HK-2 (cell line): ENCODE data around the gene CDKL5.

Source experiments
- DNase-seq: peaks from one replicate; pipeline ENCODE4 v3.0.0-alpha.2; 2018; ENCODE audit not compliant: unreplicated experiment

CDKL5 gene

GRCh38 chrX:18649498-18649951 is 224.1 kb downstream of the CDKL5 start:
- DNase-seq = no peak

GRCh38 chrX:18650662-18651061 is 225.3 kb downstream of the CDKL5 start:
- no peak for DNase-seq

GRCh38 chrX:18652636-18653035 is 227.2 kb downstream of the CDKL5 start:
- DNase-seq = no peak

- DNase-seq = no peak
Measured at GRCh38 chrX:18654875-18655836, 229.7 kb downstream of the CDKL5 start.

GRCh38 chrX:18661273-18661672 is 235.9 kb downstream of the CDKL5 start:
- no peak for DNase-seq

GRCh38 chrX:18664947-18665346 is 239.5 kb downstream of the CDKL5 start:
- DNase-seq = no peak

GRCh38 chrX:18666614-18667013 is 241.2 kb downstream of the CDKL5 start:
- no peak for DNase-seq

GRCh38 chrX:18668071-18668835 is 242.8 kb downstream of the CDKL5 start:
- no peak for DNase-seq

GRCh38 chrX:18672008-18672407 is 246.6 kb downstream of the CDKL5 start, which contains the start of gene RS1:
TSS of gene RS1 (minus strand) at chrX:18672108. CDS start at chrX:18672068, 40 bp downstream.
- no peak for DNase-seq

- peak; percentile 21 for DNase-seq
Measured at GRCh38 chrX:18674417-18674787, 249.0 kb downstream of the CDKL5 start.

- peak; percentile 83 for DNase-seq
Measured at GRCh38 chrX:18674788-18675735, 249.7 kb downstream of the CDKL5 start.

GRCh38 chrX:18676050-18676449 is 250.6 kb downstream of the CDKL5 start:
- no peak for DNase-seq

- no peak for DNase-seq
Measured at GRCh38 chrX:18676470-18676869, 251.1 kb downstream of the CDKL5 start.

GRCh38 chrX:18677161-18677869 is 251.9 kb downstream of the CDKL5 start:
- no peak for DNase-seq

- no peak for DNase-seq
Measured at GRCh38 chrX:18681996-18682395, 256.6 kb downstream of the CDKL5 start.

- no peak for DNase-seq
Measured at GRCh38 chrX:18682979-18683387, 257.6 kb downstream of the CDKL5 start.

GRCh38 chrX:18687856-18688495 is 262.6 kb downstream of the CDKL5 start:
- DNase-seq = no peak

GRCh38 chrX:18691431-18691830 is 266.0 kb downstream of the CDKL5 start:
- no peak for DNase-seq

GRCh38 chrX:18692541-18692940 is 267.1 kb downstream of the CDKL5 start:
- DNase-seq = no peak

- DNase-seq = no peak
Measured at GRCh38 chrX:18696653-18697052, 271.2 kb downstream of the CDKL5 start.
